Measurements from ENCODE around the gene XPC. TPM values are rescaled to one million over a fixed set of nuclear protein-coding genes. Genes with fewer than 3 reads are reported as not detected.

XPC gene
- total and polyA plus RNA-seq, 7 donors = 5.3 to 19.5 (median 15.1) TPM

- intact Hi-C loops (cut with DNase I) = loop anchor here (2.0 to 5.0 kb wide), 2 partner anchors 52 to 53 kb away; partner anchors contain the start of genes LSM3 (in 2 of the 2) and XPC (in 2 of the 2)
- H3K9me3 ChIP-seq = no peaks in the 10 kb centered on the region
- H3K27me3 ChIP-seq (ENCODE audit: insufficient read depth in 3 of 3, low read length in 2 of 3) = no peaks in the 10 kb centered on the region
- H3K27ac ChIP-seq = peak overlapping the region; percentile 97
- peak overlapping the region; percentile 98 for H3K4me3 ChIP-seq
- TF ChIP-seq CTCF (IDR thresholded peaks at IDR 0.05) = no peak
- peaks cover 30% of the 10 kb centered on the region for H3K4me1 ChIP-seq
- ATAC-seq (peak in 3 of 4 donors; percentile 58 to 84 (median 65)), DNase-seq (peak in 1 of 2 donors; percentile 81)
- peaks cover 7 to 54% of the 10 kb centered on the region in 2 donors for H3K36me3 ChIP-seq (ENCODE audit: insufficient read depth in 1 of 2, low read depth in 1 of 2)
- 0 to 1% (median 0%) methylated on average over 38 to 44 of the region's 44 CpGs for WGBS, 3 donors
Observed at GRCh38 chr3:14125193-14126016, 53.0 kb downstream of the XPC start.

- TF ChIP-seq CTCF (IDR thresholded peaks at IDR 0.05) = no peak
- Histone ChIP-seq H3K27me3 (ENCODE audit: insufficient read depth in 3 of 3, low read length in 2 of 3) (no peaks in the 10 kb centered on the region), H3K27ac (peak within 1 kb of the TSS; percentile 97), H3K4me1 (peaks cover 30% of the 10 kb centered on the region), H3K4me3 (peak within 1 kb of the TSS; percentile 98), H3K9me3 (no peaks in the 10 kb centered on the region), H3K36me3 (ENCODE audit: insufficient read depth in 1 of 2, low read depth in 1 of 2) (peaks cover 9 to 54% of the 10 kb centered on the region in 2 donors)
- 0 to 1% (median 1%) methylated on average over 40 to 55 of the region's 55 CpGs for WGBS, 3 donors
- intact Hi-C loops (cut with DNase I) = loop anchor here (2.0 to 5.0 kb wide), 3 partner anchors 53 to 227 kb away; partner anchors contain the start of genes LSM3 (in 2 of the 2) and XPC (in 2 of the 2)
- peak; percentile 78 to 93 (median 85) for ATAC-seq
- DNase-seq = peak; percentile 100
Observed at GRCh38 chr3:14124615-14125192, 53.7 kb downstream of the XPC start, which contains the start of the genes CHCHD4 and TMEM43. Gene CHCHD4, minus strand, starts transcription at chr3:14124870. Its CDS starts 194 bp downstream, at chr3:14124676. Gene TMEM43, plus strand, starts transcription at chr3:14125052. Its CDS starts 142 bp downstream, at chr3:14125194.

- DNase-seq (peak; percentile 71 to 86), ATAC-seq (peak; percentile 9 to 48 (median 35))
- Histone ChIP-seq H3K4me3 (peak overlapping the region; percentile 98), H3K27me3 (ENCODE audit: insufficient read depth in 3 of 3, low read length in 2 of 3) (no peaks in the 10 kb centered on the region), H3K9me3 (no peaks in the 10 kb centered on the region), H3K27ac (peak overlapping the region; percentile 97), H3K4me1 (peaks cover 30% of the 10 kb centered on the region), H3K36me3 (ENCODE audit: insufficient read depth in 1 of 2, low read depth in 1 of 2) (peaks cover 7 to 54% of the 10 kb centered on the region in 2 donors)
- TF ChIP-seq CTCF (IDR thresholded peaks at IDR 0.05) = no peak
- intact Hi-C loops (cut with DNase I) = loop anchor here in 1 of 2 donors (2.0 to 5.0 kb wide), 2 partner anchors 55 to 227 kb away; partner anchors contain the start of genes LSM3 and XPC
- WGBS, 3 donors = 0 to 1% (median 0%) methylated on average over 34 to 37 of the region's 37 CpGs
Observed at GRCh38 chr3:14124223-14124614, 54.2 kb downstream of the XPC start.

GRCh38 chr3:14123308-14124222 is 54.8 kb downstream of the XPC start:
- intact Hi-C loops (cut with DNase I) = loop anchor here in 1 of 2 donors (2.0 to 5.0 kb wide), 2 partner anchors 55 to 226 kb away; partner anchors contain the start of genes LSM3 and XPC
- H3K36me3 ChIP-seq (ENCODE audit: insufficient read depth in 1 of 2, low read depth in 1 of 2) = peaks cover 8 to 52% of the 10 kb centered on the region in 2 donors
- peak overlapping the region; percentile 97 for H3K27ac ChIP-seq
- WGBS, 3 donors = 43 to 48% (median 47%) methylated on average over 15 of the region's 15 CpGs
- no peak for TF ChIP-seq CTCF (IDR thresholded peaks at IDR 0.05)
- DNase-seq = no peak
- H3K9me3 ChIP-seq = no peaks in the 10 kb centered on the region
- peaks cover 30% of the 10 kb centered on the region for H3K4me1 ChIP-seq
- H3K4me3 ChIP-seq = peak overlapping the region; percentile 98
- no peak for ATAC-seq
- H3K27me3 ChIP-seq (ENCODE audit: insufficient read depth in 3 of 3, low read length in 2 of 3) = no peaks in the 10 kb centered on the region

Data from psoas muscle (tissue), 8 donors.